ENCODE results near the gene CDKL5.

The CDKL5 gene

DNA sequence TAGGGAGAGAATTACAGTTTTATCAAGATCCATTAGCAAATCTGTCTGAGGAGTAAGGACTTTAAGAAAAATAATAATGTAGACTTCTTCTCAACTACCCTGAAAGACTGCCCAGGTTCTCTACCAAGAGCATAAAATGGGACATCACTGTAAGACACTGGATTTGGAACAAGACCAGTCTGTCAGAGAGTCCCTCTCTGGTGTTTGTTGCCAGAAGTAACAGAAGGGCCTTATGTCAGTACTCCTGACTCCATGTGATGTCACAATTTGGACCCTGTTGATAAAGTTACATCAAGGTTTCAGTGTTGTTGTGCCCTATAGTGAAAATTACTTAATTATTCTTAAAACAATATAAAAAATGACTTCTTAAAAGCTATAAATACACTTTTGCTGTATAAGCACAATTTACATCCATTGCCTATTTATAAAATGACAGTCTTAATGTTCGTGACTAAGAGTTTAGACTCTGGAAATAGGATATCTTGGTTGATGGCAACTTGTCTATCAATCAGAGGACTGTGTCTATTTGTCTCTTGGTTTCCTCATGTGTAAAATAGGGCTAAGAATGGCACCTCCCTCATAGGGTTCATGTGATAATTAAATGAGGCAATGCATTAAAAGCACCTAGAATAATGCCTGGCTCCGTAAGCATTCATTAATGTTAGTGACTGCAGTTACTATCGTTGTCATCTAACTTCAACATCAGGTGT is 188.7 kb downstream of the CDKL5 start:
- TF ChIP-seq SPI1 (IDR thresholded peaks at IDR 0.05; ENCODE audit: borderline replicate concordance, low read depth) (no peak), GABPA (IDR thresholded peaks at IDR 0.05; ENCODE audit: low read depth) (no peak), POLR2AphosphoS5 (IDR thresholded peaks at IDR 0.05; ENCODE audit: low read depth) (no peak)
- TF ChIP-seq, protein P1, sequence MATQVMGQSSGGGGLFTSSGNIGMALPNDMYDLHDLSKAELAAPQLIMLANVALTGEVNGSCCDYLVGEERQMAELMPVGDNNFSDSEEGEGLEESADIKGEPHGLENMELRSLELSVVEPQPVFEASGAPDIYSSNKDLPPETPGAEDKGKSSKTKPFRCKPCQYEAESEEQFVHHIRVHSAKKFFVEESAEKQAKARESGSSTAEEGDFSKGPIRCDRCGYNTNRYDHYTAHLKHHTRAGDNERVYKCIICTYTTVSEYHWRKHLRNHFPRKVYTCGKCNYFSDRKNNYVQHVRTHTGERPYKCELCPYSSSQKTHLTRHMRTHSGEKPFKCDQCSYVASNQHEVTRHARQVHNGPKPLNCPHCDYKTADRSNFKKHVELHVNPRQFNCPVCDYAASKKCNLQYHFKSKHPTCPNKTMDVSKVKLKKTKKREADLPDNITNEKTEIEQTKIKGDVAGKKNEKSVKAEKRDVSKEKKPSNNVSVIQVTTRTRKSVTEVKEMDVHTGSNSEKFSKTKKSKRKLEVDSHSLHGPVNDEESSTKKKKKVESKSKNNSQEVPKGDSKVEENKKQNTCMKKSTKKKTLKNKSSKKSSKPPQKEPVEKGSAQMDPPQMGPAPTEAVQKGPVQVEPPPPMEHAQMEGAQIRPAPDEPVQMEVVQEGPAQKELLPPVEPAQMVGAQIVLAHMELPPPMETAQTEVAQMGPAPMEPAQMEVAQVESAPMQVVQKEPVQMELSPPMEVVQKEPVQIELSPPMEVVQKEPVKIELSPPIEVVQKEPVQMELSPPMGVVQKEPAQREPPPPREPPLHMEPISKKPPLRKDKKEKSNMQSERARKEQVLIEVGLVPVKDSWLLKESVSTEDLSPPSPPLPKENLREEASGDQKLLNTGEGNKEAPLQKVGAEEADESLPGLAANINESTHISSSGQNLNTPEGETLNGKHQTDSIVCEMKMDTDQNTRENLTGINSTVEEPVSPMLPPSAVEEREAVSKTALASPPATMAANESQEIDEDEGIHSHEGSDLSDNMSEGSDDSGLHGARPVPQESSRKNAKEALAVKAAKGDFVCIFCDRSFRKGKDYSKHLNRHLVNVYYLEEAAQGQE (IDR thresholded peaks at IDR 0.05; ENCODE audit: insufficient replicate concordance, low read depth): no peak
- TF ChIP-seq, protein P2, sequence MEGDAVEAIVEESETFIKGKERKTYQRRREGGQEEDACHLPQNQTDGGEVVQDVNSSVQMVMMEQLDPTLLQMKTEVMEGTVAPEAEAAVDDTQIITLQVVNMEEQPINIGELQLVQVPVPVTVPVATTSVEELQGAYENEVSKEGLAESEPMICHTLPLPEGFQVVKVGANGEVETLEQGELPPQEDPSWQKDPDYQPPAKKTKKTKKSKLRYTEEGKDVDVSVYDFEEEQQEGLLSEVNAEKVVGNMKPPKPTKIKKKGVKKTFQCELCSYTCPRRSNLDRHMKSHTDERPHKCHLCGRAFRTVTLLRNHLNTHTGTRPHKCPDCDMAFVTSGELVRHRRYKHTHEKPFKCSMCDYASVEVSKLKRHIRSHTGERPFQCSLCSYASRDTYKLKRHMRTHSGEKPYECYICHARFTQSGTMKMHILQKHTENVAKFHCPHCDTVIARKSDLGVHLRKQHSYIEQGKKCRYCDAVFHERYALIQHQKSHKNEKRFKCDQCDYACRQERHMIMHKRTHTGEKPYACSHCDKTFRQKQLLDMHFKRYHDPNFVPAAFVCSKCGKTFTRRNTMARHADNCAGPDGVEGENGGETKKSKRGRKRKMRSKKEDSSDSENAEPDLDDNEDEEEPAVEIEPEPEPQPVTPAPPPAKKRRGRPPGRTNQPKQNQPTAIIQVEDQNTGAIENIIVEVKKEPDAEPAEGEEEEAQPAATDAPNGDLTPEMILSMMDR (IDR thresholded peaks at IDR 0.05; ENCODE audit: insufficient read depth, low read length): no peak
- DNase-seq (ENCODE audit: low read depth in 1 of 2, low spot score in 1 of 2): no peak
- Histone ChIP-seq H3K4me3 (replicated peaks; ENCODE audit: insufficient read depth, low read length) (no peak overlapping the region), H3K27me3 (ENCODE audit: insufficient read depth, poor library complexity, severe bottlenecking) (no peaks in the 10 kb centered on the region), H3K27ac (replicated peaks) (no peak overlapping the region)

DNA sequence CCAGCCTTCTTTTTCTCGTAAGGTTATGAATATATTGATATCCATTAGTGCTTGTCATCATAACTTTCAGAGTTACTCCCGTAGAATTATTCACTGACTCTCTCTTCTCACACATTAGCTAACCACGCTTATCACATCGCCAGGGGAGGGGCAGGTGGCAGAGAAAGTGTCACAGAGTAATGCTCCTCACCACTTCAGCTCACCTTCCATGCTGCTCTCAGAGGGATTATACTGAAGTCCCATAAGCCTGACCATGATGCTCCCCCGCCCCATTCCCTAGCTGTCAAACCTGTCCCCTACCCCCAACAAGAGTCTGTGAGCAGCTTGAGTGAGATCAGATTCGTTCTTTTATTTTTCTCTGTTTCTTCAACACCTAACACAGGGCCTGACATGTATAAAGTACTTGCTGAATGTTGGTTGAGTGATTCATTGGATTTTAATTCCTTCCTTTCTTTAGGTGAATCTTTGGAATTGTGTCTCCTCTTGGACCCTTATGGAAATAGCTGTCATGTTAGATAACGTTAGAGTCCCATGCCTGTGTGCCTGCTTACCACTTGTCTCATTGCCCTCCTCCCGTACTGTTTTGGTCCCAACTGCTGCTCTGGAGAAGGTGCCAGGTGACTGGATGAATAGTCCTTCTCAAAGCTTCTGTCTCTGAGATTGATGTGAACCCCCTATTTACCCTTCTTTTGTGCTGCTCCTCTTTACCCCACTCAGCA is 191.4 kb downstream of the CDKL5 start:
- H3K27me3 ChIP-seq (ENCODE audit: insufficient read depth, poor library complexity, severe bottlenecking): no peaks in the 10 kb centered on the region

DNA sequence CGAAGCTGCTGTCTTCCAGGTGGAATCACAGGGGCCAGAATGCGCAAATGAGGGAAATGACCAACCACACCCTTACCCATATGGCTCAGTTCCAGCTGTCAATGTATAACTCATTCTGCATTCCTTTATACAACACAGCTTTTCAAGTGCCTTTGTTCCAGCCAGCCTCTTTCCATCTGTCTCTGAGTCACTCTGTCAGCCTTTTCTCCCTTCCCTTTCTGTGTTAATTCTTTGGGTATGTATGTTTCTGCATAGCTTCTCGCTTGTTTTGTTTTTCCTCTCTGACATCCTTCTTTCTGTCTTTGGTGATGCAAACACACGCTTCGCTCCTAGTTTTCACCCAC is 192.0 kb downstream of the CDKL5 start:
- DNase-seq (ENCODE audit: low read depth in 1 of 2, low spot score in 1 of 2): no peak
- Histone ChIP-seq H3K27ac (replicated peaks) (no peak overlapping the region), H3K27me3 (ENCODE audit: insufficient read depth, poor library complexity, severe bottlenecking) (no peaks in the 10 kb centered on the region), H3K4me3 (replicated peaks; ENCODE audit: insufficient read depth, low read length) (no peak overlapping the region)
- TF ChIP-seq SPI1 (IDR thresholded peaks at IDR 0.05; ENCODE audit: borderline replicate concordance, low read depth) (no peak), GABPA (IDR thresholded peaks at IDR 0.05; ENCODE audit: low read depth) (no peak)
- TF ChIP-seq, protein P1 (IDR thresholded peaks at IDR 0.05; ENCODE audit: insufficient replicate concordance, low read depth): no peak

More for the DNA sequence above, 191.4 kb downstream of the CDKL5 start:
- H3K27ac ChIP-seq (replicated peaks): no peak overlapping the region
- no peak overlapping the region for H3K4me3 ChIP-seq (replicated peaks; ENCODE audit: insufficient read depth, low read length)
- TF ChIP-seq SPI1 (IDR thresholded peaks at IDR 0.05; ENCODE audit: borderline replicate concordance, low read depth) (no peak), POLR2AphosphoS5 (IDR thresholded peaks at IDR 0.05; ENCODE audit: low read depth) (no peak), GABPA (IDR thresholded peaks at IDR 0.05; ENCODE audit: low read depth) (no peak)
- TF ChIP-seq, protein P1 (IDR thresholded peaks at IDR 0.05; ENCODE audit: insufficient replicate concordance, low read depth): no peak
- TF ChIP-seq, protein P2 (IDR thresholded peaks at IDR 0.05; ENCODE audit: insufficient read depth, low read length): no peak
- no peak for DNase-seq (ENCODE audit: low read depth in 1 of 2, low spot score in 1 of 2)
